H1 (cell line): ENCODE measurements around the gene SCAF11. TPM values are rescaled to one million over a fixed set of nuclear protein-coding genes. Genes with fewer than 3 reads are reported as not detected.

Experiments used
- CHD2 ChIP-seq: IDR thresholded peaks from 2 replicates; pipeline ENCODE4 v1.6.1; 2012; ENCODE audit warnings: low read length, improper control_type of control experiment
- RNF2 ChIP-seq: fragments of 200-900, 300-1000 bp; sonication (generic); IDR thresholded peaks from 2 replicates; pipeline ENCODE4 v1.7.1; 2016; ENCODE audit warnings: borderline replicate concordance, low read depth, mild to moderate bottlenecking, antibody characterized with exemption, low read length; ENCODE audit not compliant: poor library complexity, severe bottlenecking; ENCODE audit errors: missing control alignments
- SIRT6 ChIP-seq: IDR thresholded peaks from one replicate; pipeline ENCODE4 v1.7.1; 2012; ENCODE audit warnings: low read length, inconsistent platforms
- SP2 ChIP-seq: IDR thresholded peaks from 2 replicates; pipeline ENCODE4 v1.6.1; 2012; ENCODE audit warnings: mild to moderate bottlenecking, low read length, inconsistent platforms
- polyA plus RNA-seq, 7 experiments: library from polyadenylated mRNA; depleted of rRNA in 3 of 7; stranded (reverse) in 5 of 7; unstranded in 2 of 7; fragments of >200 nt in 5 of 7; fragments of 200-250 nt in 2 of 7; gene quantifications; 1 replicate in 5 of 7; 2 replicates in 1 of 7; 4 replicates in 1 of 7; pipeline versions ENCODE4 v1.2.1 to v1.2.3, GENCODE V29; 2011 to 2013; ENCODE audit warnings: missing spikeins in 2 of 7, mixed read lengths in 2 of 7
- total RNA-seq: library from RNA; stranded (reverse); fragmentation: NEBNext Ultra II Directional; extraction: Animal tissue kit (Norgen Biotek cat#: 25700); gene quantifications from 2 replicates; pipeline ENCODE4 v1.2.1, GENCODE V29; 2021

SCAF11 gene
- total and polyA plus RNA-seq, 2 of the 8 experiments (the other 6 are each of a cell fraction or from before 2014, with no cell fraction given): 15.1 to 77.8 TPM

- TF ChIP-seq SP2: no peak
- TF ChIP-seq RNF2: no peak
- TF ChIP-seq CHD2: no peak
- TF ChIP-seq SIRT6: no peak
- TF ChIP-seq, all 59 proteins: peak for 0
Observed at GRCh38 chr12:45975506-45975905, 14.9 kb downstream of the SCAF11 start (continued).
